GM12874 (cell line): ENCODE results near the gene RAB43.

ENCODE experiments used
- CTCF ChIP-seq: IDR thresholded peaks from 2 replicates; pipeline ENCODE4 v1.5.1; 2011; ENCODE audit warnings: low read depth, mild to moderate bottlenecking, control low read depth, low read length, moderate library complexity; ENCODE audit not compliant: insufficient read depth

Gene RAB43

GRCh38 chr3:129104498-129105079 is 17.0 kb downstream of the RAB43 start:
- TF ChIP-seq CTCF = no peak

- no peak for TF ChIP-seq CTCF
Measured at GRCh38 chr3:129104051-129104450, 17.6 kb downstream of the RAB43 start.

- TF ChIP-seq CTCF = no peak
Measured at GRCh38 chr3:129103296-129103695, 18.3 kb downstream of the RAB43 start.

- TF ChIP-seq CTCF = no peak
Measured at GRCh38 chr3:129101370-129102138, 20.1 kb downstream of the RAB43 start.

DNA sequence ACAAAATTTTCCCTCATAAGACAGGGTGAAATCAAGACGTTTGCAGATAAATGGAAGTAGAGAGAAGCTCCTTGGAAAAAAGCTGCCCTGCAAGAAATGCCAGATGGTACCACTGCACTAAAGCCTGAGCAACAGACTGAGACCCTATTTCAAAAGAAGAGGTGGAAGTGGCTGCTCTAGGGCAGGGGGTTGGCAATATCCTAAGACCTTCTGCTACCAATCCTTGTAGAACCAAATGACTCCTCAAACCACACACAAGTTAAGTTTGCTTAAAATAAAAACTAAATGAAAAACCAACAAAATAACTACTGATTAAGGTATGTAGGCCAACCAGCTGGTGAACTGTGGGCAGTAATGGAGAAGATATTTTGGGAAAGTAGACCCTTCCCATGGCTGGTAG is 21.3 kb downstream of the RAB43 start:
- TF ChIP-seq CTCF = no peak

DNA sequence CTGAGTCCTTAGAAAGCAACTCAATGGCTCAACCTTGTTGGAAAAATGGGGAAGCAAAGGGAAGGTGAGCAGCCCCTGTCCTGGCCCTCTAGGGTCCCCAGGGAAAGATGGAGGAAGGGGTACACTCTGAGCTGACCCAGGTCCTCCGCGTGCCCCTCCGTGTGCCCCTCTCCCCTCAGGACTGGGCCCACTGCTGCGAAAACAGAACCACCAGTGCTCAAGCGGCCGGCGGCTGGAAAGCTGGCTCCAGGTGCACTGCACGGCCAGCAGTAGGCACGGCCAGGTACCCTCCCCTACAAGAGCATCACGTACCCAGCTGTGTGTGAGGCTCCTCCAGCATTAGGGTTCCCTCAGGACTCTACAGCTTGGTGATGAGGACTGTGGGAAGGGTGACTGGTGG is 26.3 kb downstream of the RAB43 start:
- TF ChIP-seq CTCF = no peak

GRCh38 chr3:129087138-129087702 is 34.4 kb downstream of the RAB43 start:
- no peak for TF ChIP-seq CTCF
